Type B pancreatic cell (in vitro differentiated cells): Measurements from ENCODE around the gene GRIPAP1. TPM values are rescaled to one million over a fixed set of nuclear protein-coding genes. Genes with fewer than 3 reads are reported as not detected.
"Not testable (repeated sequence)": the region's sequence is repeated elsewhere in the genome, so short reads cannot be mapped to it uniquely, and the experiment has no call there.

Experiments
- DNase-seq: peaks from one replicate; pipeline ENCODE4 v3.0.0; 2021; ENCODE audit warnings: mixed read lengths; ENCODE audit not compliant: unreplicated experiment; ENCODE audit errors: extremely low spot score
- H3K27ac Mint-ChIP-seq: 2 replicates; pipeline ENCODE4 v1.8.0; 2021; ENCODE audit warnings: mild to moderate bottlenecking, mixed read lengths
- H3K27me3 Mint-ChIP-seq: 2 replicates; pipeline ENCODE4 v1.8.0; 2021; ENCODE audit warnings: mixed read lengths
- H3K36me3 Mint-ChIP-seq: 2 replicates; pipeline ENCODE4 v1.8.0; 2021; ENCODE audit warnings: mixed read lengths
- H3K4me1 Mint-ChIP-seq: one replicate; pipeline ENCODE4 v1.8.0; 2021; ENCODE audit warnings: mixed read lengths; ENCODE audit not compliant: unreplicated experiment
- H3K4me3 Mint-ChIP-seq: 2 replicates; pipeline ENCODE4 v1.8.0; 2021; ENCODE audit warnings: mild to moderate bottlenecking, mixed read lengths
- H3K9me3 Mint-ChIP-seq: 2 replicates; pipeline ENCODE4 v1.8.0; 2021; ENCODE audit warnings: mixed read lengths
- total RNA-seq: library from RNA; stranded (reverse); gene quantifications from 2 replicates; pipeline ENCODE4 v1.2.1, GENCODE V29; 2021; ENCODE audit warnings: low replicate concordance
- TF ChIP-seq, protein P1 (sequence below): fragments of 200-600 bp; sonication (generic); conservative IDR thresholded peaks from 2 replicates; pipeline ENCODE4 v1.5.0; 2021; ENCODE audit warnings: antibody characterized with exemption, mild to moderate bottlenecking

GRIPAP1 gene
- total RNA-seq, 1 donor from 2014 or later = 43.3 TPM

DNA sequence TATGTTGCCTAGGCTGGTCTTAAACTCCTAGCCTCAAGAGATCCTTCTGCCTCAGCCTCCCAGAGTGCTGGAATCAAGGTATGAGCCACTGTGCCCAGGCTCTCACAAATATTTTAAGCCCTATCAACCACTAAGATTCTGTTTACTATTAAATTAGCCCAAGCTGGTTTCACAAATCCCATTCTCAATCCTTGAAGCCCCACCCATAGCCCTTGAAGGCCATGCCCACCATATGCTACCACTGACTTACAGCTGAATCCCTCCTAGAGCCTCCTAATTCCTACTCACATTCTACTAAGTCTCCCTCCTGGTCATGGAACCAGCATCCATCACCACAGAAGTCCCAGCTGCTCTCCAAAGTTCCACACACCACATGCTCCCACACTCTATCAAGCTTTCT, 9.7 kb downstream of the GRIPAP1 start:
- Mint-ChIP-seq H3K36me3 (peaks cover 8% of the 10 kb centered on the region), H3K9me3 (no peaks in the 10 kb centered on the region), H3K4me1 (no peaks in the 10 kb centered on the region), H3K27ac (no peak overlapping the region), H3K4me3 (no peak overlapping the region), H3K27me3 (no peaks in the 10 kb centered on the region)
- no peak for DNase-seq
- TF ChIP-seq, protein P1, sequence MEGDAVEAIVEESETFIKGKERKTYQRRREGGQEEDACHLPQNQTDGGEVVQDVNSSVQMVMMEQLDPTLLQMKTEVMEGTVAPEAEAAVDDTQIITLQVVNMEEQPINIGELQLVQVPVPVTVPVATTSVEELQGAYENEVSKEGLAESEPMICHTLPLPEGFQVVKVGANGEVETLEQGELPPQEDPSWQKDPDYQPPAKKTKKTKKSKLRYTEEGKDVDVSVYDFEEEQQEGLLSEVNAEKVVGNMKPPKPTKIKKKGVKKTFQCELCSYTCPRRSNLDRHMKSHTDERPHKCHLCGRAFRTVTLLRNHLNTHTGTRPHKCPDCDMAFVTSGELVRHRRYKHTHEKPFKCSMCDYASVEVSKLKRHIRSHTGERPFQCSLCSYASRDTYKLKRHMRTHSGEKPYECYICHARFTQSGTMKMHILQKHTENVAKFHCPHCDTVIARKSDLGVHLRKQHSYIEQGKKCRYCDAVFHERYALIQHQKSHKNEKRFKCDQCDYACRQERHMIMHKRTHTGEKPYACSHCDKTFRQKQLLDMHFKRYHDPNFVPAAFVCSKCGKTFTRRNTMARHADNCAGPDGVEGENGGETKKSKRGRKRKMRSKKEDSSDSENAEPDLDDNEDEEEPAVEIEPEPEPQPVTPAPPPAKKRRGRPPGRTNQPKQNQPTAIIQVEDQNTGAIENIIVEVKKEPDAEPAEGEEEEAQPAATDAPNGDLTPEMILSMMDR = no peak

GRCh38 chrX:48989483-48989882, 12.6 kb downstream of the GRIPAP1 start:
- H3K27ac Mint-ChIP-seq = no peak overlapping the region
- H3K4me1 Mint-ChIP-seq = no peaks in the 10 kb centered on the region
- H3K27me3 Mint-ChIP-seq = no peaks in the 10 kb centered on the region
- H3K4me3 Mint-ChIP-seq = no peak overlapping the region
- TF ChIP-seq, protein P1 = no peak
- H3K9me3 Mint-ChIP-seq = no peaks in the 10 kb centered on the region
- H3K36me3 Mint-ChIP-seq = peaks cover 3% of the 10 kb centered on the region
- DNase-seq = no peak

- Mint-ChIP-seq H3K36me3 (peaks cover 7% of the 10 kb centered on the region), H3K27ac (no peak overlapping the region), H3K9me3 (no peaks in the 10 kb centered on the region), H3K27me3 (no peaks in the 10 kb centered on the region), H3K4me1 (no peaks in the 10 kb centered on the region), H3K4me3 (no peak overlapping the region)
- TF ChIP-seq, protein P1 = no peak
- DNase-seq = no peak
These were observed 18.2 kb downstream of the GRIPAP1 start for GRCh38 chrX:48983896-48984295.

- H3K27ac Mint-ChIP-seq = no peak overlapping the region
- no peak overlapping the region for H3K4me3 Mint-ChIP-seq
- TF ChIP-seq, protein P1 = no peak
- peaks cover 7% of the 10 kb centered on the region for H3K36me3 Mint-ChIP-seq
- no peak for DNase-seq
- no peaks in the 10 kb centered on the region for H3K27me3 Mint-ChIP-seq
- no peaks in the 10 kb centered on the region for H3K9me3 Mint-ChIP-seq
- no peaks in the 10 kb centered on the region for H3K4me1 Mint-ChIP-seq
These were observed 19.0 kb downstream of the GRIPAP1 start for GRCh38 chrX:48983081-48983480.

- Mint-ChIP-seq H3K36me3 (peaks cover 7% of the 10 kb centered on the region), H3K27me3 (no peaks in the 10 kb centered on the region), H3K4me3 (no peak overlapping the region), H3K9me3 (no peaks in the 10 kb centered on the region), H3K27ac (no peak overlapping the region), H3K4me1 (no peaks in the 10 kb centered on the region)
- DNase-seq = no peak
- TF ChIP-seq, protein P1 = no peak
These were observed 20.9 kb downstream of the GRIPAP1 start for GRCh38 chrX:48981178-48981577.

GRCh38 chrX:48980341-48980740, 21.7 kb downstream of the GRIPAP1 start:
- H3K4me3 Mint-ChIP-seq = not testable (repeated sequence)

More at GRCh38 chrX:48980341-48980740, 21.7 kb downstream of the GRIPAP1 start:
- H3K36me3 Mint-ChIP-seq, DNase-seq, H3K4me1 Mint-ChIP-seq, H3K27ac Mint-ChIP-seq, H3K27me3 Mint-ChIP-seq, H3K9me3 Mint-ChIP-seq: not testable (repeated sequence)
